A673 (cell line): ENCODE data around the gene RBAK.

Experiments
- CTCF ChIP-seq: fragments of 300-800, 200-600 bp; sonication (generic); conservative IDR thresholded peaks from 2 replicates; pipeline ENCODE4 v1.5.1; 2017; ENCODE audit warnings: low read depth, mild to moderate bottlenecking, antibody characterized with exemption, low read length, moderate library complexity, mixed read lengths
- EZH2 ChIP-seq: fragments of 200-600 bp; sonication (generic); IDR thresholded peaks from 2 replicates; pipeline ENCODE4 v1.6.1; 2017; ENCODE audit warnings: borderline replicate concordance, low read depth, mild to moderate bottlenecking, mixed read lengths, antibody characterized with exemption, low read length; ENCODE audit not compliant: poor library complexity, severe bottlenecking

- TF ChIP-seq EZH2: no peak
- no peak for TF ChIP-seq CTCF
These were observed 37.7 kb downstream of the RBAK start for GRCh38 chr7:5083311-5083711.
